WTC11 (cell line): ENCODE results near the gene ZNF282. TPM values are rescaled to one million over a fixed set of nuclear protein-coding genes. Genes with fewer than 3 reads are reported as not detected.

ENCODE experiments used
- ATAC-seq: fragments of 200-7000 bp; cut with Tn5 transposase; 2 replicates; pipeline ENCODE4 v1.10.0; 2021; ENCODE audit warnings: mild to moderate bottlenecking, moderate library complexity
- CTCF ChIA-PET: fragments of 300-600 bp; sonication (Branson Sonifier 250); formaldehyde crosslinking; loops from one replicate; lab custom pipeline; 2021; ENCODE audit warnings: antibody characterized with exemption; lab: Charles Lee
- POLR2A ChIA-PET: fragments of 350-600 bp; sonication (Branson Sonifier 250); formaldehyde crosslinking; loops from one replicate; lab custom pipeline; 2021; ENCODE audit warnings: antibody characterized with exemption; lab: Charles Lee
- DNase-seq: peaks from one replicate; pipeline ENCODE4 v3.0.0; 2021; ENCODE audit warnings: low spot score
- H3K27ac Mint-ChIP-seq: 2 replicates; pipeline ENCODE4 v1.8.0; 2021; ENCODE audit warnings: mixed read lengths
- H3K27me3 Mint-ChIP-seq: 2 replicates; pipeline ENCODE4 v1.8.0; 2021; ENCODE audit warnings: low read depth, mild to moderate bottlenecking, moderate library complexity, mixed read lengths
- H3K36me3 Mint-ChIP-seq: 2 replicates; pipeline ENCODE4 v1.8.0; 2021; ENCODE audit warnings: mixed read lengths
- H3K4me1 Mint-ChIP-seq: 2 replicates; pipeline ENCODE4 v1.8.0; 2022; ENCODE audit warnings: mixed read lengths
- H3K4me3 Mint-ChIP-seq: 2 replicates; pipeline ENCODE4 v1.8.0; 2021; ENCODE audit warnings: mild to moderate bottlenecking, moderate library complexity, mixed read lengths
- H3K9me3 Mint-ChIP-seq: 2 replicates; pipeline ENCODE4 v1.8.0; 2021; ENCODE audit warnings: mixed read lengths
- CBFB ChIP-seq: sonication (generic); formaldehyde crosslinking; IDR thresholded peaks from 2 replicates; pipeline ENCODE4 v1.8.1; 2022; ENCODE audit warnings: mild to moderate bottlenecking, low read depth, missing genetic modification reagents
- ELF4 ChIP-seq: sonication (generic); formaldehyde crosslinking; IDR thresholded peaks from 2 replicates; pipeline ENCODE4 v1.8.1; 2022; ENCODE audit warnings: low read depth, mild to moderate bottlenecking, moderate library complexity, missing genetic modification reagents
- ESRRA ChIP-seq: sonication (generic); formaldehyde crosslinking; IDR thresholded peaks from 2 replicates; pipeline ENCODE4 v1.8.1; 2022; ENCODE audit warnings: mild to moderate bottlenecking, missing genetic modification reagents, borderline replicate concordance
- FOXJ3 ChIP-seq: sonication (generic); formaldehyde crosslinking; IDR thresholded peaks from 2 replicates; pipeline ENCODE4 v1.9.0; 2021; ENCODE audit warnings: missing genetic modification reagents, mild to moderate bottlenecking, borderline replicate concordance
- GTF2I ChIP-seq: fragments of 250-450 bp; sonication (Bioruptor Pico); conservative IDR thresholded peaks from 2 replicates; pipeline ENCODE4 v1.4.0; 2021; ENCODE audit warnings: mild to moderate bottlenecking
- JUN ChIP-seq: sonication (generic); formaldehyde crosslinking; IDR thresholded peaks from 2 replicates; pipeline ENCODE4 v1.8.0; 2023; ENCODE audit warnings: mild to moderate bottlenecking, missing genetic modification reagents
- MYBL2 ChIP-seq: sonication (generic); formaldehyde crosslinking; IDR thresholded peaks from 2 replicates; pipeline ENCODE4 v1.8.1; 2023; ENCODE audit warnings: mild to moderate bottlenecking, moderate library complexity, missing genetic modification reagents
- NFATC4 ChIP-seq: fragments of 250-450 bp; sonication (Bioruptor Pico); IDR thresholded peaks from 2 replicates; pipeline ENCODE4 v1.9.0; 2021; ENCODE audit warnings: mild to moderate bottlenecking
- NFYB ChIP-seq: sonication (generic); formaldehyde crosslinking; conservative IDR thresholded peaks from 2 replicates; pipeline ENCODE4 v1.8.0; 2022; ENCODE audit warnings: low read depth, missing genetic modification reagents
- TCF7 ChIP-seq: sonication (generic); formaldehyde crosslinking; IDR thresholded peaks from 2 replicates; pipeline ENCODE4 v1.8.0; 2022; ENCODE audit warnings: mild to moderate bottlenecking, low read depth, missing genetic modification reagents, moderate library complexity
- ZNF423 ChIP-seq: fragments of 250-450 bp; sonication (Bioruptor Pico); IDR thresholded peaks from 2 replicates; pipeline ENCODE4 v2.1.2; 2022; ENCODE audit warnings: mild to moderate bottlenecking, moderate library complexity
- total RNA-seq: library from RNA; stranded (reverse); gene quantifications from 3 replicates; pipeline ENCODE4 v1.2.3, GENCODE V29; 2021
- TF ChIP-seq, protein P1 (sequence below): sonication (generic); formaldehyde crosslinking; IDR thresholded peaks from 2 replicates; pipeline ENCODE4 v1.8.0; 2022; ENCODE audit warnings: mild to moderate bottlenecking, missing genetic modification reagents
- TF ChIP-seq, protein P2 (sequence below): fragments of 250-450 bp; sonication (Bioruptor Pico); IDR thresholded peaks from 2 replicates; pipeline ENCODE4 v2.1.2; 2022; ENCODE audit warnings: mild to moderate bottlenecking, moderate library complexity
- TF ChIP-seq, protein P3 (sequence below): sonication (generic); formaldehyde crosslinking; IDR thresholded peaks from 2 replicates; pipeline ENCODE4 v1.8.0; 2022; ENCODE audit warnings: missing genetic modification reagents
- TF ChIP-seq, protein P4 (sequence below): sonication (generic); formaldehyde crosslinking; IDR thresholded peaks from 2 replicates; pipeline ENCODE4 v1.8.1; 2023; ENCODE audit warnings: mild to moderate bottlenecking, missing genetic modification reagents, moderate library complexity
- TF ChIP-seq, protein P5 (sequence below): sonication (generic); formaldehyde crosslinking; IDR thresholded peaks from 2 replicates; pipeline ENCODE4 v1.8.1; 2023; ENCODE audit warnings: mild to moderate bottlenecking, moderate library complexity, missing genetic modification reagents
- TF ChIP-seq, protein P6 (sequence below): fragments of 250-450 bp; sonication (Bioruptor Pico); IDR thresholded peaks from 2 replicates; pipeline ENCODE4 v1.9.0; 2021; ENCODE audit warnings: mild to moderate bottlenecking

ZNF282 gene
- total RNA-seq, 1 experiment from 2014 or later = 38.5 TPM

DNA sequence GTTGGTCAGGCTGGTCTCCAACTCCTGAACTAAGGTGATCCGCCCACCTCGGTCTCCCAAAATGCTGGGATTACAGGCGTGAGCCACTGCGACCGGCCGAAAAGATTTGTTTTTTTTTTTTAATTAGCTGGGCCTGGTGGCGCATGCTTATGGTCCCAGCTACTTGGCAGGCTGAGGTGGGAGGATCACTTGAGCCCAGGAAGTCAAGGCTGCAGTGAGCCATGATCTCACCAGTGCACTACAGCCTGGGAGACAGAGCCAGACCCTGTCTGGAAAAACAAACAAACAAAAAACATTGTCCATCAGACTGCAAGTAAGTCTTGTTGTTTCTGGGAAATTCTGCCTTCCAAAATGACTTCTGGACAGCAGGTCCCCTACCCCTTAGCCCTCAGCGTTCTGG is 27.8 kb downstream of the ZNF282 start:
- ChIA-PET POLR2A (no interaction called here), CTCF (no interaction called here)
- DNase-seq = no peak
- no peak overlapping the region for H3K27ac Mint-ChIP-seq
- H3K36me3 Mint-ChIP-seq = peaks cover 37% of the 10 kb centered on the region
- H3K9me3 Mint-ChIP-seq = no peaks in the 10 kb centered on the region
- no peak overlapping the region for H3K4me3 Mint-ChIP-seq
- TF ChIP-seq, protein P1, sequence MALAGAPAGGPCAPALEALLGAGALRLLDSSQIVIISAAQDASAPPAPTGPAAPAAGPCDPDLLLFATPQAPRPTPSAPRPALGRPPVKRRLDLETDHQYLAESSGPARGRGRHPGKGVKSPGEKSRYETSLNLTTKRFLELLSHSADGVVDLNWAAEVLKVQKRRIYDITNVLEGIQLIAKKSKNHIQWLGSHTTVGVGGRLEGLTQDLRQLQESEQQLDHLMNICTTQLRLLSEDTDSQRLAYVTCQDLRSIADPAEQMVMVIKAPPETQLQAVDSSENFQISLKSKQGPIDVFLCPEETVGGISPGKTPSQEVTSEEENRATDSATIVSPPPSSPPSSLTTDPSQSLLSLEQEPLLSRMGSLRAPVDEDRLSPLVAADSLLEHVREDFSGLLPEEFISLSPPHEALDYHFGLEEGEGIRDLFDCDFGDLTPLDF (CRISPR knock-in tag) = no peak
- TF ChIP-seq MYBL2 (CRISPR knock-in tag) = no peak
- TF ChIP-seq, all 79 proteins: peak for 0
- ATAC-seq = no peak
- H3K27me3 Mint-ChIP-seq = no peaks in the 10 kb centered on the region
- H3K4me1 Mint-ChIP-seq = peaks cover 9% of the 10 kb centered on the region

DNA sequence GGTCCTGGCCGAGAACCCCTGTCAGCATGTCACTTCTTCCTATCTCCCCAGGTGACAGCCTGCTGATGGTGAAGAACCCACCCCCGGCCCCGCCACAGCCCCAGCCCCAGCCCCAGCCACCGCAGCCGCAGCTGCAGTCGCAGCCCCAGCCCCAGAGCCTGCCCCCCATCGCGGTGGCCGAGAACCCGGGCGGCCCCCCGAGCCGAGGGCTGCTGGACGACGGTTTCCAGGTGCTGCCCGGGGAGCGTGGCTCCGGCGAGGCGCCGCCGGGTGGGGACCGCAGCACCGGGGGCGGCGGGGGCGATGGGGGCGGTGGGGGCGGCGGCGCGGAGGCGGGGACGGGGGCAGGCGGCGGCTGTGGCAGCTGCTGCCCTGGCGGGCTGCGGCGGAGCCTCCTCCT is 28.4 kb downstream of the ZNF282 start:
- Mint-ChIP-seq H3K9me3 (no peaks in the 10 kb centered on the region), H3K4me3 (no peak overlapping the region), H3K4me1 (peaks cover 5% of the 10 kb centered on the region), H3K36me3 (peaks cover 31% of the 10 kb centered on the region), H3K27ac (no peak overlapping the region), H3K27me3 (no peaks in the 10 kb centered on the region)
- POLR2A ChIA-PET = no interaction called here
- CTCF ChIA-PET = no interaction called here
- ATAC-seq = no peak
- no peak for DNase-seq
- TF ChIP-seq TCF7 (no peak), JUN (no peak), GTF2I (CRISPR knock-in tag) (no peak), ZNF423 (CRISPR knock-in tag) (no peak), NFYB (CRISPR knock-in tag) (no peak), CBFB (CRISPR knock-in tag) (no peak), FOXJ3 (CRISPR knock-in tag) (no peak), ESRRA (CRISPR knock-in tag) (no peak), MYBL2 (CRISPR knock-in tag) (no peak), NFATC4 (CRISPR knock-in tag) (no peak), ELF4 (CRISPR knock-in tag) (no peak)
- TF ChIP-seq, protein P2, sequence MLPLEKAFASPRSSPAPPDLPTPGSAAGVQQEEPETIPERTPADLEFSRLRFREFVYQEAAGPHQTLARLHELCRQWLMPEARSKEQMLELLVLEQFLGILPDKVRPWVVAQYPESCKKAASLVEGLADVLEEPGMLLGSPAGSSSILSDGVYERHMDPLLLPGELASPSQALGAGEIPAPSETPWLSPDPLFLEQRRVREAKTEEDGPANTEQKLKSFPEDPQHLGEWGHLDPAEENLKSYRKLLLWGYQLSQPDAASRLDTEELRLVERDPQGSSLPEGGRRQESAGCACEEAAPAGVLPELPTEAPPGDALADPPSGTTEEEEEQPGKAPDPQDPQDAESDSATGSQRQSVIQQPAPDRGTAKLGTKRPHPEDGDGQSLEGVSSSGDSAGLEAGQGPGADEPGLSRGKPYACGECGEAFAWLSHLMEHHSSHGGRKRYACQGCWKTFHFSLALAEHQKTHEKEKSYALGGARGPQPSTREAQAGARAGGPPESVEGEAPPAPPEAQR (CRISPR knock-in tag) = no peak
- TF ChIP-seq, protein P3, sequence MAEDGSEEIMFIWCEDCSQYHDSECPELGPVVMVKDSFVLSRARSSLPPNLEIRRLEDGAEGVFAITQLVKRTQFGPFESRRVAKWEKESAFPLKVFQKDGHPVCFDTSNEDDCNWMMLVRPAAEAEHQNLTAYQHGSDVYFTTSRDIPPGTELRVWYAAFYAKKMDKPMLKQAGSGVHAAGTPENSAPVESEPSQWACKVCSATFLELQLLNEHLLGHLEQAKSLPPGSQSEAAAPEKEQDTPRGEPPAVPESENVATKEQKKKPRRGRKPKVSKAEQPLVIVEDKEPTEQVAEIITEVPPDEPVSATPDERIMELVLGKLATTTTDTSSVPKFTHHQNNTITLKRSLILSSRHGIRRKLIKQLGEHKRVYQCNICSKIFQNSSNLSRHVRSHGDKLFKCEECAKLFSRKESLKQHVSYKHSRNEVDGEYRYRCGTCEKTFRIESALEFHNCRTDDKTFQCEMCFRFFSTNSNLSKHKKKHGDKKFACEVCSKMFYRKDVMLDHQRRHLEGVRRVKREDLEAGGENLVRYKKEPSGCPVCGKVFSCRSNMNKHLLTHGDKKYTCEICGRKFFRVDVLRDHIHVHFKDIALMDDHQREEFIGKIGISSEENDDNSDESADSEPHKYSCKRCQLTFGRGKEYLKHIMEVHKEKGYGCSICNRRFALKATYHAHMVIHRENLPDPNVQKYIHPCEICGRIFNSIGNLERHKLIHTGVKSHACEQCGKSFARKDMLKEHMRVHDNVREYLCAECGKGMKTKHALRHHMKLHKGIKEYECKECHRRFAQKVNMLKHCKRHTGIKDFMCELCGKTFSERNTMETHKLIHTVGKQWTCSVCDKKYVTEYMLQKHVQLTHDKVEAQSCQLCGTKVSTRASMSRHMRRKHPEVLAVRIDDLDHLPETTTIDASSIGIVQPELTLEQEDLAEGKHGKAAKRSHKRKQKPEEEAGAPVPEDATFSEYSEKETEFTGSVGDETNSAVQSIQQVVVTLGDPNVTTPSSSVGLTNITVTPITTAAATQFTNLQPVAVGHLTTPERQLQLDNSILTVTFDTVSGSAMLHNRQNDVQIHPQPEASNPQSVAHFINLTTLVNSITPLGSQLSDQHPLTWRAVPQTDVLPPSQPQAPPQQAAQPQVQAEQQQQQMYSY (CRISPR knock-in tag) = no peak
- TF ChIP-seq, protein P4, sequence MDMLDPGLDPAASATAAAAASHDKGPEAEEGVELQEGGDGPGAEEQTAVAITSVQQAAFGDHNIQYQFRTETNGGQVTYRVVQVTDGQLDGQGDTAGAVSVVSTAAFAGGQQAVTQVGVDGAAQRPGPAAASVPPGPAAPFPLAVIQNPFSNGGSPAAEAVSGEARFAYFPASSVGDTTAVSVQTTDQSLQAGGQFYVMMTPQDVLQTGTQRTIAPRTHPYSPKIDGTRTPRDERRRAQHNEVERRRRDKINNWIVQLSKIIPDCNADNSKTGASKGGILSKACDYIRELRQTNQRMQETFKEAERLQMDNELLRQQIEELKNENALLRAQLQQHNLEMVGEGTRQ = no peak
- TF ChIP-seq, protein P5, sequence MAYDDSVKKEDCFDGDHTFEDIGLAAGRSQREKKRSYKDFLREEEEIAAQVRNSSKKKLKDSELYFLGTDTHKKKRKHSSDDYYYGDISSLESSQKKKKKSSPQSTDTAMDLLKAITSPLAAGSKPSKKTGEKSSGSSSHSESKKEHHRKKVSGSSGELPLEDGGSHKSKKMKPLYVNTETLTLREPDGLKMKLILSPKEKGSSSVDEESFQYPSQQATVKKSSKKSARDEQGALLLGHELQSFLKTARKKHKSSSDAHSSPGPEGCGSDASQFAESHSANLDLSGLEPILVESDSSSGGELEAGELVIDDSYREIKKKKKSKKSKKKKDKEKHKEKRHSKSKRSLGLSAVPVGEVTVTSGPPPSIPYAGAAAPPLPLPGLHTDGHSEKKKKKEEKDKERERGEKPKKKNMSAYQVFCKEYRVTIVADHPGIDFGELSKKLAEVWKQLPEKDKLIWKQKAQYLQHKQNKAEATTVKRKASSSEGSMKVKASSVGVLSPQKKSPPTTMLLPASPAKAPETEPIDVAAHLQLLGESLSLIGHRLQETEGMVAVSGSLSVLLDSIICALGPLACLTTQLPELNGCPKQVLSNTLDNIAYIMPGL (CRISPR knock-in tag) = no peak
- TF ChIP-seq, protein P6, sequence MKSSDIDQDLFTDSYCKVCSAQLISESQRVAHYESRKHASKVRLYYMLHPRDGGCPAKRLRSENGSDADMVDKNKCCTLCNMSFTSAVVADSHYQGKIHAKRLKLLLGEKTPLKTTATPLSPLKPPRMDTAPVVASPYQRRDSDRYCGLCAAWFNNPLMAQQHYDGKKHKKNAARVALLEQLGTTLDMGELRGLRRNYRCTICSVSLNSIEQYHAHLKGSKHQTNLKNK (CRISPR knock-in tag) = no peak
- TF ChIP-seq, all 79 proteins: peak for 0
